Stomach (tissue), 4 donors: ENCODE results near the gene FNDC3B.
"Not testable (repeated sequence)": the region's sequence is repeated elsewhere in the genome, so short reads cannot be mapped to it uniquely, and the experiment has no call there.

Experiments
- CTCF ChIP-seq, 7 experiments: fragments of 450-650 bp in 4 of 7; fragments of 200-600 bp in 3 of 7; sonication (generic) in 3 of 7; IDR thresholded peaks; one replicate each; pipeline ENCODE4 v1.5.1; 2016 to 2019; ENCODE audit warnings: antibody characterized with exemption in 7 of 7, control low read depth in 2 of 7, mild to moderate bottlenecking in 1 of 7
- POLR2A ChIP-seq, 4 donors: fragments of 450-650 bp; IDR thresholded peaks; one replicate each; pipeline ENCODE4 v1.6.1; 2016; ENCODE audit warnings: antibody characterized with exemption in 4 of 4, control low read depth in 2 of 4, mild to moderate bottlenecking in 1 of 4, moderate library complexity in 1 of 4

GRCh38 chr3:171990239-171990638, 49.1 kb upstream of the FNDC3B start:
- not testable (repeated sequence) for TF ChIP-seq POLR2A, CTCF (IDR thresholded peaks at IDR 0.05)
